SK-N-MC (cell line): ENCODE data around the gene CTSV.
"Not testable (repeated sequence)": the region's sequence is repeated elsewhere in the genome, so short reads cannot be mapped to it uniquely, and the experiment has no call there.

Source experiments
- EZH2 ChIP-seq: fragments of 200-600 bp; sonication (generic); IDR thresholded peaks from one replicate; pipeline ENCODE4 v1.6.1; 2017; ENCODE audit warnings: antibody characterized with exemption
- POLR2AphosphoS5 ChIP-seq: IDR thresholded peaks from 2 replicates; pipeline ENCODE4 v1.6.1; 2012; ENCODE audit warnings: mild to moderate bottlenecking, low read depth, low read length, borderline replicate concordance

GRCh38 chr9:96983496-96984122 is 55.3 kb downstream of the CTSV start:
- TF ChIP-seq POLR2AphosphoS5, EZH2: not testable (repeated sequence)
